ENCODE data around the gene CMIP.

GRCh38 chr16:81566086-81567007 lies 121.7 kb downstream of the CMIP start:
- TF ChIP-seq CTCF (IDR thresholded peaks at IDR 0.05; ENCODE audit: borderline replicate concordance, extremely low read depth, low read length, poor library complexity, severe bottlenecking) (no peak), EZH2 (IDR thresholded peaks at IDR 0.05; ENCODE audit: borderline replicate concordance, low read depth, low read length, severe bottlenecking) (no peak)
